ENCODE measurements around the gene PSENEN.

DNA sequence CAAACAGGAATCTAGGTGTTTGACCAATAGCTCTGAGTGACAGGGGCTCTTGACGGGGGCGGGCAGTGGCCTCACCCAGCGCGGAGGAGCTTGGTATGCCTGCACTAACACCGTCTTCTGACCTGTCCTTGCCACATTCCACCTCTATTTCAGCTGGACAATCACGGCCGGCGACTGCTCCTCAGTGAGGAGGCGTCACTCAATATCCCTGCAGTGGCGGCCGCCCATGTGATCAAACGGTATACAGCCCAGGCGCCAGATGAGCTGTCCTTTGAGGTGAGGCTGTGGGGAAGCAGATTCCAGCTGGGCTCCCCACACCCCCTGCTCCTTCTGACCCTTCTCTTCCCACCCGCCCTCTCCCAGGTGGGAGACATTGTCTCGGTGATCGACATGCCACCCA lies 34.6 kb downstream of the PSENEN start:
- no peak for TF ChIP-seq TAF1 (IDR thresholded peaks at IDR 0.05; ENCODE audit: borderline replicate concordance, insufficient read depth, low read length)
- TF ChIP-seq, protein P1, sequence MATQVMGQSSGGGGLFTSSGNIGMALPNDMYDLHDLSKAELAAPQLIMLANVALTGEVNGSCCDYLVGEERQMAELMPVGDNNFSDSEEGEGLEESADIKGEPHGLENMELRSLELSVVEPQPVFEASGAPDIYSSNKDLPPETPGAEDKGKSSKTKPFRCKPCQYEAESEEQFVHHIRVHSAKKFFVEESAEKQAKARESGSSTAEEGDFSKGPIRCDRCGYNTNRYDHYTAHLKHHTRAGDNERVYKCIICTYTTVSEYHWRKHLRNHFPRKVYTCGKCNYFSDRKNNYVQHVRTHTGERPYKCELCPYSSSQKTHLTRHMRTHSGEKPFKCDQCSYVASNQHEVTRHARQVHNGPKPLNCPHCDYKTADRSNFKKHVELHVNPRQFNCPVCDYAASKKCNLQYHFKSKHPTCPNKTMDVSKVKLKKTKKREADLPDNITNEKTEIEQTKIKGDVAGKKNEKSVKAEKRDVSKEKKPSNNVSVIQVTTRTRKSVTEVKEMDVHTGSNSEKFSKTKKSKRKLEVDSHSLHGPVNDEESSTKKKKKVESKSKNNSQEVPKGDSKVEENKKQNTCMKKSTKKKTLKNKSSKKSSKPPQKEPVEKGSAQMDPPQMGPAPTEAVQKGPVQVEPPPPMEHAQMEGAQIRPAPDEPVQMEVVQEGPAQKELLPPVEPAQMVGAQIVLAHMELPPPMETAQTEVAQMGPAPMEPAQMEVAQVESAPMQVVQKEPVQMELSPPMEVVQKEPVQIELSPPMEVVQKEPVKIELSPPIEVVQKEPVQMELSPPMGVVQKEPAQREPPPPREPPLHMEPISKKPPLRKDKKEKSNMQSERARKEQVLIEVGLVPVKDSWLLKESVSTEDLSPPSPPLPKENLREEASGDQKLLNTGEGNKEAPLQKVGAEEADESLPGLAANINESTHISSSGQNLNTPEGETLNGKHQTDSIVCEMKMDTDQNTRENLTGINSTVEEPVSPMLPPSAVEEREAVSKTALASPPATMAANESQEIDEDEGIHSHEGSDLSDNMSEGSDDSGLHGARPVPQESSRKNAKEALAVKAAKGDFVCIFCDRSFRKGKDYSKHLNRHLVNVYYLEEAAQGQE (IDR thresholded peaks at IDR 0.05; ENCODE audit: insufficient read depth in 1 of 2, low read depth in 2 of 2, low read length in 2 of 2): no peak
- no peak for TF ChIP-seq POLR2AphosphoS5 (IDR thresholded peaks at IDR 0.05; ENCODE audit: low read depth, low read length)
- no peak for TF ChIP-seq SIN3A (IDR thresholded peaks at IDR 0.05; ENCODE audit: borderline replicate concordance, insufficient read depth, low read length)
- no peak for TF ChIP-seq FOXP2 (optimal IDR thresholded peaks at IDR 0.05; ENCODE audit: borderline replicate concordance, extremely low read depth, extremely low read length, insufficient read depth)
